CD4-positive, alpha-beta T cell treated with Interleukin-1 beta for 1 hour (primary cell): ENCODE data around the gene NF1.
"Not testable (repeated sequence)": the region's sequence is repeated elsewhere in the genome, so short reads cannot be mapped to it uniquely, and the experiment has no call there.

Experiments
- DNase-seq, 2 donors: peaks; one replicate each; pipeline ENCODE4 v3.0.0-alpha.2; 2020 to 2022

Gene NF1, protein sequence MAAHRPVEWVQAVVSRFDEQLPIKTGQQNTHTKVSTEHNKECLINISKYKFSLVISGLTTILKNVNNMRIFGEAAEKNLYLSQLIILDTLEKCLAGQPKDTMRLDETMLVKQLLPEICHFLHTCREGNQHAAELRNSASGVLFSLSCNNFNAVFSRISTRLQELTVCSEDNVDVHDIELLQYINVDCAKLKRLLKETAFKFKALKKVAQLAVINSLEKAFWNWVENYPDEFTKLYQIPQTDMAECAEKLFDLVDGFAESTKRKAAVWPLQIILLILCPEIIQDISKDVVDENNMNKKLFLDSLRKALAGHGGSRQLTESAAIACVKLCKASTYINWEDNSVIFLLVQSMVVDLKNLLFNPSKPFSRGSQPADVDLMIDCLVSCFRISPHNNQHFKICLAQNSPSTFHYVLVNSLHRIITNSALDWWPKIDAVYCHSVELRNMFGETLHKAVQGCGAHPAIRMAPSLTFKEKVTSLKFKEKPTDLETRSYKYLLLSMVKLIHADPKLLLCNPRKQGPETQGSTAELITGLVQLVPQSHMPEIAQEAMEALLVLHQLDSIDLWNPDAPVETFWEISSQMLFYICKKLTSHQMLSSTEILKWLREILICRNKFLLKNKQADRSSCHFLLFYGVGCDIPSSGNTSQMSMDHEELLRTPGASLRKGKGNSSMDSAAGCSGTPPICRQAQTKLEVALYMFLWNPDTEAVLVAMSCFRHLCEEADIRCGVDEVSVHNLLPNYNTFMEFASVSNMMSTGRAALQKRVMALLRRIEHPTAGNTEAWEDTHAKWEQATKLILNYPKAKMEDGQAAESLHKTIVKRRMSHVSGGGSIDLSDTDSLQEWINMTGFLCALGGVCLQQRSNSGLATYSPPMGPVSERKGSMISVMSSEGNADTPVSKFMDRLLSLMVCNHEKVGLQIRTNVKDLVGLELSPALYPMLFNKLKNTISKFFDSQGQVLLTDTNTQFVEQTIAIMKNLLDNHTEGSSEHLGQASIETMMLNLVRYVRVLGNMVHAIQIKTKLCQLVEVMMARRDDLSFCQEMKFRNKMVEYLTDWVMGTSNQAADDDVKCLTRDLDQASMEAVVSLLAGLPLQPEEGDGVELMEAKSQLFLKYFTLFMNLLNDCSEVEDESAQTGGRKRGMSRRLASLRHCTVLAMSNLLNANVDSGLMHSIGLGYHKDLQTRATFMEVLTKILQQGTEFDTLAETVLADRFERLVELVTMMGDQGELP (N-terminal part only)

DNA sequence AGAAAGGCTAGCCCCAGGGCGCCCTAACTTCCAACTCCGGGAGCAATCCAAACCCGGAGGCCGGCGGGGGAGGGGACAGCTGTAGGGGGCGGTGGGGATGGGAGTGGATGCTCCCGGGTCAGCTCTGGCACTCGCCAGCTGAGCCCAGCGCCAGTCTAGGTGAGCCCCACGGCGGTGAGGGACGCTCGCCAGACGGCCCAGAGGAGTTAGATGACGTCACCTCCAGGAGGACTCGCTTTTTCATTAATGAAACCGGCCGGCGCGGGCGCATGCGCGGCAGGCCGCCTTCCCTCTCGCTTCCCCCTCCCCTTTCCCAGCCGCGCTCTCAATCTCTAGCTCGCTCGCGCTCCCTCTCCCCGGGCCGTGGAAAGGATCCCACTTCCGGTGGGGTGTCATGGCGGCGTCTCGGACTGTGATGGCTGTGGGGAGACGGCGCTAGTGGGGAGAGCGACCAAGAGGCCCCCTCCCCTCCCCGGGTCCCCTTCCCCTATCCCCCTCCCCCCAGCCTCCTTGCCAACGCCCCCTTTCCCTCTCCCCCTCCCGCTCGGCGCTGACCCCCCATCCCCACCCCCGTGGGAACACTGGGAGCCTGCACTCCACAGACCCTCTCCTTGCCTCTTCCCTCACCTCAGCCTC, at the start of gene NF1:
NF1 (plus strand) TSS at position 378 of the 636 bp plus-strand sequence. CDS start 333 bp downstream, outside the sequence.
- DNase-seq: peak; percentile 91 to 93

DNA sequence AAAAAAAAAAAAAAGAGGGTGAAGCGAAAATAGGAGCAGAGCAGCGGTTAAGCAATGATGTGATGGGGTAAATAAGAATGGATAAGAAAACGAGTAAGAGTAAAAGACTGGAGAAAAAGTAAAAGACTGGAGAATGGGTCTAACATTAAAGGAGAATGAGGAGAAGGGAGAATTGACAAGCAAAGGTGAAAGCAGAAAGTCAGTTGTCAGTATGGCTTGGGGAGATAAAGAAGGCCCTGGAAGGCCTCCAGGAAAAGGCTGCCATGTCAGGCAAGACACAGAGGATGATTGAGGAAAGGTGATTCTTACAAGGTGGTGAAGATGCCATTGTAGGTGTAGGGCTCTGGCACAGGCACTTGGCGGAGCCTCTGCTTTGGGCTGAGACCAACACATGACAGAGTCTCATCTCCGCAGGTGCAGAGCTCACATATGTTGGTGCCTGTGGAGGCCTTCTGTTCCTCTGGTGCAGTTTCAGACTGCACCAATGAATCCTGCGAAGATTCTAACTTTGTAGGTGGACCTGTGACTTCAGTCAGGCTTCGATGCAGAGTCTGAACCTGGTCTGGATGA, 47.8 kb upstream of the NF1 start:
- DNase-seq: not testable (repeated sequence)

DNA sequence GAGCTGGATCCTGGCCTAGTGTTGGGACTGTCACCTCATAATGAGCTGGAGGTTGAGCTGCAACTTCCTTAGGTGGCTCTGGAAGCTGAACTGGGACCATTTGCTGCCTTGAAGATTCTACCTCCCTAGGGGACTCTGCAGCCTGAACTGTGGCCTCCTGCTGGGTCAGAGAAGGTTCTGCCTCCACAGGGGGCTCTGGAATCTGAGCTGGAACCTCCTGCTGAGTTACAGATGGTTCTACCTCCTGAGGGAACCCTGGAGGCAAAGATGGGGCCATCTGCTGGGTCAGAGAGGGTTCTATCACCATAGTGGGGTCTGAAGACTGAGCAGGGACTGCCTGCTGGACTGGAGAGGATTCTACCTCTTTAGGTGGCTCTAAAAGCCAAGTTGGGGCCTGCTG, 46.6 kb upstream of the NF1 start:
- no peak for DNase-seq

DNA sequence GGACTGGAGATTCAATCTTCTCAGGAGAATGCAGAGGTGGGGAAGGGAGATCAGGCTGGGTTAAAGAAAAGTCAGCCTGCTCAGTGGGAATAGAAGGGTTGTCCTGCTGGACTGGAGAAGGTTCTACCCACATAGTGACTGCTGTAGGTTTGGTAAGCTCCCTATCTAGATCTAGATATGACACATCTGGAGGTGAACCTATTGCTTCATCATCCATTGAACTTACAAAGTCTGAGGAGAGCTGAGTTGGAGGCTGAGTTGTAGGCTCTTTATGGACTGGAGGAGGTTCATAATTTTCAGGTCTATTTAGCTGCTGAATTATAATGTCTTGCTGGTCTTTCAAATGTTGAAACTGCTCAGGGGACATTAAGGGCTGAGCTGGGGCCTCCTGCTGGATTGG, 46.0 kb upstream of the NF1 start:
- no peak for DNase-seq

DNA sequence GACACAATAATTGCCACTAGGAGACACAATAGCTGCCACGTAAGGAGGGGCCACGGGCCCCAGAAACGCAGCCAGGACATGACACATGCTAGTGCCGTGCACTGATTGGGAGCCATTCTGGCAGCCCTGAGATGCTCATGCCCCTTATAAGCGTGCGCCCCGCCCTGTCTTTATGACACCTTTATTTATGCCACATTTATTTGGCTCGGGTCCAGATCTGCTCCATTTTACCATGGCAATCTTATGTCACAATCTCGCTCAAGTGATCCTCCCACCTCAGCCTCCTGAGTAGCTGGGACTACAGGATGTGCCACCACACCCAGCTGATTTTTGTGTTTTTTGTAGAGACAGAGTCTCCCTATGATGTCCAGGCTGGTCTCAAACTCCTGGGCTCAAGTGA, 43.8 kb upstream of the NF1 start:
- DNase-seq: no peak

DNA sequence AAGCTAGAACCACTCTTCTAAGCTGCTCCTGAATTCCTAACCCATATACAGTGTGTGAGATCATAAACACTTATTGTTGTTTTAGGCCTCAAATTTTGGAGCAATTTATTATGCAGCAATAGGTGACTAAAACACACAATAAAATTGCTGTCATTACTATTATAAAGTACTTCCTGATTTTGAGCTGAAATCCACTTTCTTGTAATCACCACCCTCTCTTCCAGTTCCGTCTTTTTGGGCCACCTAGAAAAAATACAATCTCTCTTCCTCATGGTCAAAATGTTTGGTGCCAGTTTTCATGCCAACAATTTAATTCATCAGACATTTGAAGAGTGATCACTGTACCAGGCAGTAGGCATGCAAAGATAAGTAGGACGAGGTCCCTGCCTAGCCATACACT, 43.3 kb upstream of the NF1 start:
- no peak for DNase-seq

DNA sequence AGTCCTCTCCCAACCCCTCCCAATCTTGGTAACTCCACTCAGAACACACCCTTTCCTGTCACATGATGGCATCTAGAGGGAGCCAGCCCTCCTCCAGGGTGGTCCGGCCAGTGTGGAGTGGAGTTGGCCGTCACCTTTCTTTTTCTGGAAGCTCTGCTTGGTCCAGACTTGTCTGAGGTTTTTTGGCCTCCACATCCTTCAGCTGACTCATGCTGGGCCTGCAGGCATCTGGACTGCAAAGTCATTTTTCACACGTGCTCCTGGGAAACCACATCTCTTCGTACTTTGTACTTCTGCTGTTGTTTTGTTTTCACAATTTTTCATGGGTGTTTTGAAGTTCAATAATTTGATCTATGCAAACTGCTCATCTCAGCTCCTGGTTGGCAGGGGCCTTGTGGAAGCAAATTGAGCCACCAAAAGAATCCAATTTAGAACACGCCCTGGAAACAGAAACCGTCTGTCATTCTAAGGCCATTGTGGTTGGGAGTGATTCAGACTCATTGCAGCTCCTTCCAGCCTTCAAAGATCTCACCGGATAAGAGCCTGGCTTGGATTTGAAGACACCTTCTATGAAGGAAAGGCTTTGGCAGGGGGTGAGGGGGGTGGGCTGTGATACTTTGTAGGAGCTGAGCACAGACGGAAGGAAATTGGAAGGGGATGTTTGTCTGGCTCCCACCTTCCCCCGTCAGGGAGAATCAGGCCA, 42.4 kb upstream of the NF1 start:
- peak; percentile 11 to 43 for DNase-seq

DNA sequence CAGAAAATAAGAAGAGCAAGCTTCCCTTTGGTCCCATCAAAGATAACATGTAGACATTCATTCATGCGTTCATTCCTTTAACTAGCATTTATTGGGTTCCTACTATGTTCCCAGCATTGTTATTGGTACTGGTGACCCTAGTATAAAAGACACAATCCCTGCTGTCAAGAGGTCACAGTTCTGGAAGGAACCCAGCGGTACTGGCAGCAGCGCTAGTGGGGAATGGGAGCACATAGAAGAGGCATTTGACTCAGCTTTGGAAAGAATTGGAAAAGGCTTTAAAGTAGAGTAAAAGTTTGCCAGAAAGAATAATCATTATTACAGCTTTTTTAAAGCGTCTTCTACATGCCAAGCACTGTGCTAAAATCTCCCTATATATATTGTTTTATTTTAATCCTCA, 41.7 kb upstream of the NF1 start:
- no peak for DNase-seq

DNA sequence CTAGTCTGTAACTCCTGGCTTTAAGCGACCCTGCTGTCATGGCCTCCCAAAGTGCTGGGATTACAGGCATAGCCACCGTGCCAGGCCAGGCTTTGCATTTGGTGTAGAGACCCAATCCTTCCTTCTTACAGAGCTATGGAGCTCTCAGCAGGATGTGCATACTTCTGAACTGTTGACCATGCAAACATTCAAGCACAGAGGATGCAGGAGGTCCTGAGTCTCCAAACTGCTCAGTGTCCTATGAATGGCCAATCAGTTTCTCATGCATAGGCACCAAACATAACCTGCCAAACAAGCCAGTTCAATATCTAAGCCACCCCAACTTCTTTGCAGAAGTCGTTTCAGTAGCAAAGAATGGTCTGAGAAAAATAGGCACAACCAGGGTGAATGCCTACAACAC, 40.0 kb upstream of the NF1 start:
- DNase-seq: no peak

DNA sequence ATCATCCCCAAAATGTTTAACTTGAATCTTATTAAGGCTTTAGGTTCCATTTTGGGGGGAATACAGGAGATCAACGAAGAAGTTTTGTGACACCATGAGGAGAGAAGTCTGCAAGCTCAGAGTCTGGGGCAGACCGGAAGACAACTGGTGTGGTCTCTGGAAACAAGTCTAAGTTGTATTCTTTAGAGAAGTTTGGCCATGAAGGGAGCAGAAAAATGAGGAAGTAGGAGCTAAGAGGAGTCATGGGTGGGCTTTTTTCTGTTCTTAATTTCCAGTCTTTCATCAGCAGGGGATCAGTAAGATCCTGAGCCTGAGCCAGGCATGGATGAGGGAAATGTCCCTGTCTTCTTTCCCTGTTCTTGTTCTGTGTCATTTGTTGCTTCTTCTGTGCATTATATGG, 35.8 kb upstream of the NF1 start:
- no peak for DNase-seq

DNA sequence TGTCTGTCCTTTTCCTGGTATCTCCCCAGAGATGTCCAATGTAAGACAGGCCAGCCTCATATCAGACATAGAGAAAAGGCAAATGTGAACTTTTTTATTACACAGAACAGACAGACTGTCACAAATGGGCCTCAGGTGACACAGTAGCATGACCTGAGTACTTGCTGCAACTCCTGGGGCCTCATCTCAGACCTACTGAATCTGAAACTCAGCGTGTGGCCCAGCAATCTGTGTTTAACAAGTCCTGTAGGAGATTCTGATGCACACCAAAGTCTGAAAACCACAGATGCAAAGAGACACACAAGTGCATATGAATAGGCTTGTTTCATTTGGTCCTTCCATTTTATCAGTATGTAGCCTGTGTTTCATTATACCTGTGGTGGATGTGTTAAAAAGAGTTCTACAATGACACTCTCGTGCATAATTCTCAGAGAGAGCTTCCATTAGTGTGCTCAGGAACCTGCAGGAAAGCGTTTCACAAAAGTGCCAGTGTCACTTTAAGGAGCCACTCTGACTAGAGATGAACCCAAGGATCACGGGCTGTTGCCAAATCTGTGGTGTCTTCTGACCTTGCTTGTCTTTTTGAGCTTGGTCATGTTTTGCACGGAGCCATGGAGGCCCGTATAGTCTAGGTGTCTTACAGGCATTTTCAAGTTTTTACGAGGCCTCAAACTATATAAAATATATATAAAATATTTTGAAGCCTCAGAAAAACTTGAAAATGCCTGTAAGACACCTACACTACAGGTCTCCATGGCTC, 33.8 kb upstream of the NF1 start:
- no peak for DNase-seq

DNA sequence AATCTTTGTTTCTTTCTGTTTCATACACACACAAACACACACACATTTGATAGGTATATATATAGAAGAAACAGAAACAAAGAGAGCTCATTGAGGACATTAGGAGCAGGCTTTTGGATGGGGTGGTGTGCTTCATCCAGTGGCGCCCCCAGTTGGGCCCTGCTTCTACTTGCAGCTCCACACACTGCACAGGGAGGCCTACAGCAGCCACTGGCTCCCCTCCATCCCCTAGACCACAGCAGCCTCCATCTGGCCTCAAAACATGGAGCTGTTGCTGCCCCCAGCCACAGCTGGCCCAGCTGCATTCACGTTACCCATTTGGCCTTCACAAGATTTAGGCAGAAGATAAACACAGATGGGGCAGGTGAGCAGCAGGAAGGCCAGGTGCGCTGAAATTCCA, 33.1 kb upstream of the NF1 start:
- DNase-seq: no peak

DNA sequence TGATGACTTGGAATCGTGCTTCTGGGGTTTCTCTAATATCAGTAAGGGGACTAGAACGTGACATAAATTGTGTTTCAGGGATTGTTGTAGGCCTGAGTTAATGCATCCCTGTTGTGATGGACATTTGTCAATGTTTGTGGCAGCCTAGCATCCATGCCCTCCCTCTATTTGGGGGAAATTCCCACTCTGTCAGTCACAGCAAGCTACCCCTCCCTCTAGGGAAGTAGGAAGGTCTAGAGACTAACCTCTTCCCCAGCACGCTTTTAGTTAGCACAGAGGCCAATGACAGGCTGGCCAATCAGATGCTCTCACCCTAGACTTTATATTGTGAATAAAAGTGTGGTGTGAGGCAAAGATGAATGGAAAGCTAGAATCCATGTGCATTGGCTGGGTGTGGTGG, 32.4 kb upstream of the NF1 start:
- no peak for DNase-seq

DNA sequence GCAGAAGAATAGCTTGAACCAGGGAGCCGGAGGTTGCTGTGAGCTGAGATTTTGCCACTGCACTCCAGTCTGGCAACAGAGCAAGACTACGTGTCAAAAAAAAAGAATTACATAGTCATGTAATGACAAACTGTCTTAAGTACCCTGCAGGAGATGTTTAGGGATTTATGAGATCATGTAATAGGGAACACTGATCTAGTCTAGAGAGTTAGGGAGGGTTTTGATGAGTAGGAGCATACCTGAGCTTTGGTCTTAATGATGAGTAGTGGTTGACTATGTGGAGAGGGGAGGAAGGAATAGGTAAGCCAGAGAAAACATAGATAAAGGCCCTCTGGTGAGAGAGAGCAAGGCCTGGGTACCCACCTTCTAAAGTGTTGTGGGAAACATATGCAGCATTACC, 30.1 kb upstream of the NF1 start:
- no peak for DNase-seq

DNA sequence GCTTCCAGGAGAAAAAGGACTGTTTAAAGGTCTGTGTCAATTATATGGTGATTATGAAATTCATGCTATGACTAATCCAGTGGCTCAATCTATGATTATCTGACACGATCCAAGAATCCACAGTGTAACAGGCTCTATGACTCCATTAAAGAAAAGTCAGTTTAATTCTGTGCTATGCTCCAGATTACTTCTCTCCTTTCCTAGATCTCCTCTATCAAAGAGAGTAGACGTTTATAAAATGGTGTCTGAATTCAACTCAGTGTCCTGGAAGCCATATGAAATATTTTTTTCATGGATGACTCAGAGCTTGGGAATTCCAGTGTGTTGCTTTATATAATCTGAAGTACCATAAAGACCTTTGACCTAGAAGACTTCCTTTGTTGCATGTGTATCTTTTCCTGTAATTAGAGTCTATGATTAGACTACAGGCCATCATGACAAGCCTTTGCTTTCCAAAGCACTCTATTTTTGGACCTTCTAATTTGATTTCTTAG, 27.0 kb upstream of the NF1 start:
- no peak for DNase-seq

DNA sequence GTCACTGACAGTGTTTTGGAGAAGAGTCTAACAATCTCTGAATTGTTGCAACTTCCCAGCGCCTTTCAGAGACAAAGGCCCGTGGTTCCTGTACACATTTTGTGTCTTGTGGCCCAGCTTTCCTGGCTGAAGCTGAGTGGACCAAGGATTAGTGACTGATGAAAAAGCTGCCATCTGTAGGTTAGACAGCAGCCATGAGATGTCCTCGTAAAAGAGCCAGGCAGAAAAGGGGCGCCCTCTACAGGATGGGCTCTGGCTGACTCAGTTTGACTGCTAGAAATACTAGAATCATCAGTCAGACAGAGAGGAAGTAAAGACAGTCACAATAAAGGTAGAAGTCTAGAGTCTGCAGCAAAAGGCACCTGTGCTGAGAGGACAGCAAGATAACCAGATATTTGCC, 26.5 kb upstream of the NF1 start:
- peak; percentile 36 to 51 for DNase-seq

DNA sequence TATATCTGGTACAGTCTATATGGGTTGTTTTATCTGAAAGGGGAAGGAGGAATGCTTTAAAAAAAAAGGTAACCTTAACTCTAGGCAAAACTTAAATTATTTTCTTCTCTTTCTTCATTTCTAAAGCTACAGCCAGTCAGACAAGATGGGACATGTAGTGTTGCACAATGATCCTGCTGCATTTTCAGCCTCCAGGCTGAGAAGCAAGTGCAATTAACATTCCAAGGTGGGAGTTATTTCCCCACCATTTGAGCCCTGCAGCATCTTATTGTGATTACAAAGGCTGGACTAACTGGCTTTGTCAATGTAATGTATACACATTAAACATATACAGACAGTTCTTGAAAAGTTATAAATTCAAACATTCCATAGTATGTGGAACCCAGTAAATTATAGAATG, 22.6 kb upstream of the NF1 start:
- DNase-seq: no peak

DNA sequence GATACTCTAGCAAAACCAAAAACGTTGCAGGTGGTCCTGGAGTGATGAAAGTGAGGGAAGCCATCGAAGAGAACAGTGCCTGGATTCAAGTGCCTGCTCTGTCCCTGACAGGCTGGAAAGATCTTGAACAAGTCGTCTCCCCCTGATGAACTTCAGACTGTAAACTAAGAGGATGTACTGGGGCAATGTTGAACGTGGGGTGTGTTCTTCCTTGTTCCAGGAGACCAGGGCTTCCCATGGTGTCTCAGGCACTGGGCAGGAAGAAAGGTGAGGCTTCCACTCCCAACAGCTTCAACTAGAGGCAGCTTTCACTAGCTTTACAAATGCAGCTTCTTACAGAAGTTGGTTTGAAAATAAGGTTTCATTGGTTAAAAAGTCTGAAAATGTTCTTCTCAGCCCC, 21.4 kb upstream of the NF1 start:
- no peak for DNase-seq

DNA sequence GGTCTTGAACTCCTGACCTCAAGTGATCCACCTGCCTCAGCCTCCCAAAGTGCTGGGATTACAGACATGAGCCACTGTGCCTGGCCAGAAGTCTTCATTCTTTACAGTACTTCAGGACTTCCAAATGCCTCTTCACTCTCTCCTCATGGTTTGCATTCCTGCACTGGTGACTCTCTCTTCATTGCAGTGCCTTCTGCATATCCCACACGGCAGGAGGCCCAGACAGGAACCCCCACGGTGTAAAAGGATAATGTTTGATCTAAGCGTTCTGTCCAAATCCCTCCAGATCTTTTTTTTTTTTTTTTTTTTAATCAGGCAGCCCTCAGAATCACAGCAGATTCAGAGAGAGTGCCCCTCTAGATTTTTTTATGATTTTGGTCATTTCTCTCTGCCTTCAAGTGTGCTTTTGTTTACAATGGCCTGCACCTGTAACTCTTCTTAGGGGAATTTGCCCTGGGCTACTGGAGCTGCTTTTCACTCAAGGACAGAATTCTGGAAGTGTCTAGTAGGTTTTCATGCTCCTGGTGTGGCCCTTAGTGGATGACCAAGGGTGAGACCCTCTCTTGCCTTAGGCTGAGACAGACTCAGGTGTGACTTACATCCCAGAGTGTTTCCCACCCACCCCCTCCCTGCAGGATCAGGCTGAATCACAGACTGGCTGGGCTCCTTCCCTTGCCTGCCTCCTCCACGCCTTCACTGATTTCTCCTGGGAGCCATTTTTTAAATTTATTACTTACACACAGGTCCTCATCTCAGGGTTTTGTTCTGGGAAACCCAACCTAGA, 19.8 kb upstream of the NF1 start:
- no peak for DNase-seq

DNA sequence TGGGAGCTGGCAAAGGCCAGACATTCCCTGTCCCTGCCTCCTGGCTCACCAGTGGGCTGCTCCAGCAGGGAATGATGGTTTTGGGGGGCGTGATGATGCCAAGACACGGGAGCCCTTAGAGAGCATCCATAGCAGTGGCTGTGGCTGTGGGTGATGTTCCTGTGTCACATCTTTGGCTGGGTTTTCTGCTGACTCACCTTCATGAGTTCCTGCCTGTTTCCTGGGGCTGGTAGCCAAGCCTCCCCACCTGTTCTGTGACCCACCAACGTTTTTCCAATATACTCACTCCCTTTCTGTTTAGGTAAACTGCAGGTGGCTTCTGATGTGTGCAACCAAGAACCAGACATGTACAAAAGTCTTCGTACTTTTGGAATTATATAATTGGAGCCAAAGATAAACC, 16.5 kb upstream of the NF1 start:
- DNase-seq: no peak
